RWPE1 (cell line): ENCODE measurements around the gene SERPINA3.

ENCODE experiments used
- CTCF ChIA-PET: fragments of 350-600 bp; sonication (Branson Sonifier 250); formaldehyde crosslinking; extraction: SDS; loops from one replicate; lab custom pipeline; 2021; lab: Yijun Ruan, JAX
- POLR2A ChIA-PET: fragments of 400-600 bp; formaldehyde crosslinking; extraction: SDS; loops from one replicate; lab custom pipeline; 2020; ENCODE audit warnings: antibody characterized with exemption; ENCODE audit not compliant: low non-redundant PET; lab: Yijun Ruan, JAX
- DNase-seq: peaks from one replicate; pipeline ENCODE4 v3.0.0; 2012; ENCODE audit warnings: low spot score
- H3K27ac ChIP-seq: fragments of 450-650 bp; 2 replicates; pipeline ENCODE4 v1.5.1; 2017
- CTCF ChIP-seq: fragments of 450-650 bp; conservative IDR thresholded peaks from 2 replicates; pipeline ENCODE4 v1.5.1; 2017; ENCODE audit warnings: low read depth, mild to moderate bottlenecking

Gene SERPINA3

GRCh38 chr14:94583557-94583956 lies 28.6 kb upstream of the SERPINA3 start:
- TF ChIP-seq CTCF, result no peak
- ChIA-PET POLR2A (no interaction called here), CTCF (interaction anchor here (1.2 kb wide), 1 partner anchor 16 kb away, joined by 4 read pairs; no protein-coding TSS in a partner anchor)
- no peak overlapping the region for H3K27ac ChIP-seq
- DNase-seq, result no peak

- TF ChIP-seq CTCF, result no peak
- ChIA-PET POLR2A (no interaction called here), CTCF (interaction anchor here (0.5 to 1.2 kb wide), 2 partner anchors 14 to 404 kb away, joined by 4 read pairs; no protein-coding TSS in a partner anchor)
- DNase-seq, result no peak
- H3K27ac ChIP-seq, result no peak overlapping the region
Measured at GRCh38 chr14:94584591-94585280, 27.5 kb upstream of the SERPINA3 start.

- no peak for DNase-seq
- CTCF ChIA-PET, result interaction anchor here (0.7 kb wide), 1 partner anchor 8 kb away, joined by 4 read pairs; no protein-coding TSS in a partner anchor
- POLR2A ChIA-PET, result no interaction called here
- no peak for TF ChIP-seq CTCF
- no peak overlapping the region for H3K27ac ChIP-seq
Measured at GRCh38 chr14:94586635-94587034, 25.6 kb upstream of the SERPINA3 start.

- H3K27ac ChIP-seq, result no peak overlapping the region
- no peak for TF ChIP-seq CTCF
- POLR2A ChIA-PET, result no interaction called here
- CTCF ChIA-PET, result no interaction called here
- DNase-seq, result no peak
Measured at GRCh38 chr14:94588311-94588710, 23.9 kb upstream of the SERPINA3 start.

GRCh38 chr14:94591073-94591472 lies 21.1 kb upstream of the SERPINA3 start:
- ChIA-PET CTCF (interaction anchor here (0.6 kb wide), 1 partner anchor 305 kb away, joined by 3 read pairs; no protein-coding TSS in a partner anchor), POLR2A (no interaction called here)
- no peak for TF ChIP-seq CTCF
- no peak overlapping the region for H3K27ac ChIP-seq
- DNase-seq, result no peak

- no peak for TF ChIP-seq CTCF
- no peak overlapping the region for H3K27ac ChIP-seq
- ChIA-PET CTCF (interaction anchor here (0.6 kb wide), 1 partner anchor 306 kb away, joined by 3 read pairs; no protein-coding TSS in a partner anchor), POLR2A (no interaction called here)
- DNase-seq, result no peak
Measured at GRCh38 chr14:94591871-94592270, 20.3 kb upstream of the SERPINA3 start.
